Epithelial cell of esophagus (primary cell): ENCODE data around the gene GGA1.

Experiments used
- DNase-seq: peaks from one replicate; pipeline ENCODE4 v3.0.0; 2010; ENCODE audit warnings: low read depth
- H3K4me3 ChIP-seq: 2 replicates; pipeline ENCODE4 v1.5.1; 2011; ENCODE audit warnings: mild to moderate bottlenecking, low read length, control low read depth
- CTCF ChIP-seq: IDR thresholded peaks from 2 replicates; pipeline ENCODE4 v1.5.1; 2011; ENCODE audit warnings: low read depth, mild to moderate bottlenecking, low read length, control low read depth, inconsistent platforms; ENCODE audit not compliant: insufficient read depth; ENCODE audit errors: missing control alignments

The GGA1 gene

GRCh38 chr22:37562049-37562875 lies 46.4 kb upstream of the GGA1 start:
- no peak for TF ChIP-seq CTCF
- peak overlapping the region; percentile 75 for H3K4me3 ChIP-seq
- no peak for DNase-seq

- peak; percentile 95 for DNase-seq
- TF ChIP-seq CTCF: no peak
- no peak overlapping the region for H3K4me3 ChIP-seq
Observed at GRCh38 chr22:37563153-37564081, 45.2 kb upstream of the GGA1 start.

GRCh38 chr22:37564111-37564711 lies 44.4 kb upstream of the GGA1 start:
- TF ChIP-seq CTCF: no peak
- no peak overlapping the region for H3K4me3 ChIP-seq
- DNase-seq: peak; percentile 52

GRCh38 chr22:37565830-37566229 lies 42.8 kb upstream of the GGA1 start:
- DNase-seq: no peak
- H3K4me3 ChIP-seq: no peak overlapping the region
- TF ChIP-seq CTCF: no peak

GRCh38 chr22:37566329-37566837 lies 42.3 kb upstream of the GGA1 start:
- TF ChIP-seq CTCF: no peak
- no peak for DNase-seq
- H3K4me3 ChIP-seq: no peak overlapping the region

GRCh38 chr22:37566903-37567798 lies 41.5 kb upstream of the GGA1 start:
- DNase-seq: peak; percentile 84
- H3K4me3 ChIP-seq: no peak overlapping the region

More at GRCh38 chr22:37566903-37567798, 41.5 kb upstream of the GGA1 start:
- TF ChIP-seq CTCF: peak; percentile 96
